Measurements from ENCODE around the gene PTPRD.

Gene PTPRD

DNA sequence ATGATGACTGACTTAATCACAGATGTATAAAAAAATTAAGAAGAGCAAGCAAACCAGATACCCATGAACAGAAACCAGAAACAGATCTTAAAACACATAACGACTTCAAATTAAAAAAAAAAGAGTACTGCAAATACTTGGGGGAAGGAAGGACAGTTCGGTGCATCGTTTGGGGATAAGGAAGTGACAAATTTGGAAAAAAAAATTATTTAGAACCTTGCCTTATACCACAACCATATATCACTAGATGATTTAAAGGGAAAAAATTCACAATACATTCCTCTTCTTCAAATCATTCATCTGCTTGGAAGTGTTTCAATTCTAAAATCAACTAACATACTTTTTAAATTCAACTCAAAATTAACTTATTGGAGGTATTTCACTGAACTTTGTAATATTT, 1774.7 kb downstream of the PTPRD start:
- no peak for TF ChIP-seq ZNF274 (IDR thresholded peaks at IDR 0.05; ENCODE audit: low read depth, low read length)
- H3K4me3 ChIP-seq (ENCODE audit: low read length) = no peak overlapping the region

DNA sequence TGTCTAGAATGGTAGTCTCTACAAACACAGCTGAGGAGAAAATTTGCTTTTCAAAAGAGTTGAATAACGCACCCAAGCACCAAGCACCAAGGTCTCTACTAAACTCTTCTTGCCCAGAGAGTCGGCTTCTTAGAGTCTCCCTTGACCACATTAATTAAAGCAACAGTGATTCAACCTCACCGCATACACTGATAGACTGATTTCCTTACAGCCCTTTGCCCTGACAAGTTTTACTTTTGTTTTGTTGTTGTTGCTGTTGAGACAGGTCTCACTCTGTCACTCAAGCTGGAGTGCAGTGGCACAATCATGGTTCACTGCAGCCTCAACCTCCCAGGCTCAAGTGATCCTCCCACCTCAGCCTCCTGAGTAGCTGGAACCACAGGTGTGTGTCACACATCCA, 1777.5 kb downstream of the PTPRD start:
- H3K4me3 ChIP-seq (ENCODE audit: low read length) = no peak overlapping the region
- no peak for TF ChIP-seq ZNF274 (IDR thresholded peaks at IDR 0.05; ENCODE audit: low read depth, low read length)

- H3K4me3 ChIP-seq (ENCODE audit: low read length) = no peak overlapping the region
- no peak for TF ChIP-seq ZNF274 (IDR thresholded peaks at IDR 0.05; ENCODE audit: low read depth, low read length)
Measured at GRCh38 chr9:8832955-8833354, 1779.8 kb downstream of the PTPRD start.

DNA sequence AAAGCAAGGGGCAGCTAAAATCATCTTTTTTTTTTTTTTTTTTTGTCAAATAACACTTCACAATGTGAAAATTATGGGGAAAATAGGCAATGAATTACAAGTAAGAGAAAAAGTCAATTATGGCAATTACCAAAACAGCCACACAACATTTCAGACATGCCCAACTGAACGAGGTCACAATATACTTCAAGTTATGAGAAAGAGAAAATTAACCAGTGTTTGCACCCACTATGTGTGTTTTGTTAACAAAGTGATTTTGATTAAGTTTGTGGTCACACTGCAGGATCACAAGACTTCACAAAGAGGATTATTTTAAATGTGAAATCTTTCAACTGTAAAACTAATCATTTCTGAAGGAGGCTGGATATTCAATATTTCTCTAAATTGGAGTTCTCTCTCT, 1780.4 kb downstream of the PTPRD start:
- no peak for TF ChIP-seq ZNF274 (IDR thresholded peaks at IDR 0.05; ENCODE audit: low read depth, low read length)
- H3K4me3 ChIP-seq (ENCODE audit: low read length) = no peak overlapping the region

- H3K4me3 ChIP-seq (ENCODE audit: low read length) = no peak overlapping the region
- no peak for TF ChIP-seq ZNF274 (IDR thresholded peaks at IDR 0.05; ENCODE audit: low read depth, low read length)
Measured at GRCh38 chr9:8831568-8831967, 1781.2 kb downstream of the PTPRD start.

DNA sequence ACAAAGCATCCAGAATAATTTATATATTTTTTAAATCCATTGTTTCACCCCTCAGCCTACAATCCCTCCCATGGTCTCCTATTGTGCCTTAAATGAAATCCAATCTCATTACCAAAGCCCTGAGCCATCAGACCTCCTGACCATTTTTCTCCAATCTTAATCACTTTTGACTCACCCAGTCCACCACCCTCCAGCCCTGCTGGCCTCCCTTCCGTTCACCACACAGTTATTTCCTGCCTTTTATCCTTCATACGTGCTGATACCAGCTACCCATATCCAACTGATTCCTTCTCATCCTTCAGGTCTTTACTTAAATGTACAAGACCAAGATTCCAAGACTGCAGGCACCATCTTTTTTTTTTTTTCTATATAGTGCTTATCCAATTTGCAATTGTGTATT, 1786.5 kb downstream of the PTPRD start:
- TF ChIP-seq ZNF274 (IDR thresholded peaks at IDR 0.05; ENCODE audit: low read depth, low read length) = no peak
- no peak overlapping the region for H3K4me3 ChIP-seq (ENCODE audit: low read length)

GRCh38 chr9:8825585-8826147, 1787.1 kb downstream of the PTPRD start:
- TF ChIP-seq ZNF274 (IDR thresholded peaks at IDR 0.05; ENCODE audit: low read depth, low read length) = no peak
- no peak overlapping the region for H3K4me3 ChIP-seq (ENCODE audit: low read length)

DNA sequence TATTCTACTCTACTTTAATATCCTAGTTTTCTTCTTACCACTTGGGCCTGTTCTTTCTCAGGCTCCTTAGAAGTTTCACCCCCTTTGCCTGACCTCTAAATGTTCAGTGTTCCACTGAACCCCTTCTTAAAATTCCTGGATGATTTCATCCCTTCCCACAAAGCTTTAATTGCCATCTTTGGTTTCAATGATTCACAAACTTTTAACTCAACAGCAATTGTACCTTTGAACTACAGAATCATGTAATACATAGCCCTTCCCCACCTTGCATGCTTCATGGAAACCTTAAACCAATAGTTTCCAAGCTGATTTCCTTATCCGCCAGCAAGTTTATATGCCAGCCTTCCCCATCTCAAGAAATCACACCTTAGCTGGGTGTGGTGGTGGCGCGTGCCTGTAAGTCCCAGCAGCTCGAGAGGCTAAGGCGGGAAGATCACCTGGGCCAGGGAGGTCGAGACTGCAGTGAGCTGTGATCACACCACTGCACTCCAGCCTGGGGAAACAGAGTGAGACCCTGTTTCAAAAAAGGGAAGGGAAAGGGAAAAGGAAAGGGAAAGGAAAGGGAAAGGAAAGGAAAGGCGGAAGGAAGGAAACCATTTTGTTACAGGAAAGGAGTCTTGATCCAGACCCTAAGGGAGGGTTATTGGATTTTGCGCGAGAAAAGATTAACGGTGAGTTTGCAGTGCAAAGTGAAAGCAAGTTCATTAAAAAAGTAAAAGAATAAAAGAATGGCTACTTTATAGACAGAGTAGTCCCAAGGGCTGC, 1789.5 kb downstream of the PTPRD start:
- no peak overlapping the region for H3K4me3 ChIP-seq (ENCODE audit: low read length)
- no peak for TF ChIP-seq ZNF274 (IDR thresholded peaks at IDR 0.05; ENCODE audit: low read depth, low read length)

GRCh38 chr9:8822667-8823025, 1790.2 kb downstream of the PTPRD start:
- TF ChIP-seq ZNF274 (IDR thresholded peaks at IDR 0.05; ENCODE audit: low read depth, low read length) = no peak
- H3K4me3 ChIP-seq (ENCODE audit: low read length) = no peak overlapping the region

GRCh38 chr9:8821910-8822666, 1790.7 kb downstream of the PTPRD start:
- TF ChIP-seq ZNF274 (IDR thresholded peaks at IDR 0.05; ENCODE audit: low read depth, low read length) = no peak
- no peak overlapping the region for H3K4me3 ChIP-seq (ENCODE audit: low read length)

GRCh38 chr9:8817335-8817734, 1795.5 kb downstream of the PTPRD start:
- TF ChIP-seq ZNF274 (IDR thresholded peaks at IDR 0.05; ENCODE audit: low read depth, low read length) = no peak
- H3K4me3 ChIP-seq (ENCODE audit: low read length) = no peak overlapping the region

- no peak for TF ChIP-seq ZNF274 (IDR thresholded peaks at IDR 0.05; ENCODE audit: low read depth, low read length)
- H3K4me3 ChIP-seq (ENCODE audit: low read length) = no peak overlapping the region
Measured at GRCh38 chr9:8816361-8816760, 1796.4 kb downstream of the PTPRD start.

GRCh38 chr9:8815931-8816330, 1796.9 kb downstream of the PTPRD start:
- H3K4me3 ChIP-seq (ENCODE audit: low read length) = no peak overlapping the region
- TF ChIP-seq ZNF274 (IDR thresholded peaks at IDR 0.05; ENCODE audit: low read depth, low read length) = no peak

- H3K4me3 ChIP-seq (ENCODE audit: low read length) = no peak overlapping the region
- TF ChIP-seq ZNF274 (IDR thresholded peaks at IDR 0.05; ENCODE audit: low read depth, low read length) = no peak
Measured at GRCh38 chr9:8815219-8815618, 1797.6 kb downstream of the PTPRD start.

- no peak for TF ChIP-seq ZNF274 (IDR thresholded peaks at IDR 0.05; ENCODE audit: low read depth, low read length)
- no peak overlapping the region for H3K4me3 ChIP-seq (ENCODE audit: low read length)
Measured at GRCh38 chr9:8812888-8813287, 1799.9 kb downstream of the PTPRD start.

Measured in GM08714 (cell line).